ENCODE measurements around the gene USP15.

The USP15 gene

GRCh38 chr12:62372134-62372533, 111.9 kb downstream of the USP15 start:
- no peaks in the 10 kb centered on the region for H3K9me3 ChIP-seq
- TF ChIP-seq CTCF (IDR thresholded peaks at IDR 0.05) = no peak
- no peak overlapping the region for H3K27ac ChIP-seq
- no peak overlapping the region for H3K4me3 ChIP-seq (ENCODE audit: low read depth in 1 of 2, low read length in 1 of 2)
- peaks cover 48% of the 10 kb centered on the region for H3K36me3 ChIP-seq
- H3K4me1 ChIP-seq (ENCODE audit: control insufficient read depth in 1 of 2, insufficient read depth in 1 of 2, low read depth in 1 of 2, low read length in 1 of 2) = no peaks in the 10 kb centered on the region
- H3K27me3 ChIP-seq = no peaks in the 10 kb centered on the region

GRCh38 chr12:62372825-62373224, 112.6 kb downstream of the USP15 start:
- Histone ChIP-seq H3K4me1 (ENCODE audit: control insufficient read depth in 1 of 2, insufficient read depth in 1 of 2, low read depth in 1 of 2, low read length in 1 of 2) (no peaks in the 10 kb centered on the region), H3K4me3 (ENCODE audit: low read depth in 1 of 2, low read length in 1 of 2) (no peak overlapping the region), H3K27ac (no peak overlapping the region), H3K9me3 (no peaks in the 10 kb centered on the region), H3K27me3 (no peaks in the 10 kb centered on the region), H3K36me3 (peaks cover 55% of the 10 kb centered on the region)
- TF ChIP-seq CTCF (IDR thresholded peaks at IDR 0.05) = no peak

DNA sequence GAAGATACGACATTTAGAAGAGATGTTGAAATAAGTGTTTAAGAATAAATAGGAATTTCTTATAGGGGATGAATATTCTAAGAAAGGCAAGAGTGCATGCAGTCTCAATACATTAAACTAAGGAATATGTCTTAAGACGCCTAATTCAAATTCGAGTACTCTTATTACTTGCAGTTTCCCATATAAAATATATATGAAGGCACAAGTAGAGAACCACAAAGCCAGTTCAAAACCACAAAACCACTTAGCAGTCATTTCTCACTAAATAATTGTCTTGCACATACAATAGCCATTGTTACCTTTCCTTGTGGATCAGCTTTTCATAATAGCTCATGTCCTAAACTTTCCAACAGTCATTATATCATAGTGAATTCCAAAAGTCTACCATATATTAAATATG, 115.4 kb downstream of the USP15 start:
- H3K27me3 ChIP-seq = no peaks in the 10 kb centered on the region
- no peaks in the 10 kb centered on the region for H3K9me3 ChIP-seq
- H3K4me1 ChIP-seq (ENCODE audit: control insufficient read depth in 1 of 2, insufficient read depth in 1 of 2, low read depth in 1 of 2, low read length in 1 of 2) = no peaks in the 10 kb centered on the region
- peaks cover 56% of the 10 kb centered on the region for H3K36me3 ChIP-seq
- TF ChIP-seq CTCF (IDR thresholded peaks at IDR 0.05) = no peak
- no peak overlapping the region for H3K4me3 ChIP-seq (ENCODE audit: low read depth in 1 of 2, low read length in 1 of 2)
- H3K27ac ChIP-seq = no peak overlapping the region

DNA sequence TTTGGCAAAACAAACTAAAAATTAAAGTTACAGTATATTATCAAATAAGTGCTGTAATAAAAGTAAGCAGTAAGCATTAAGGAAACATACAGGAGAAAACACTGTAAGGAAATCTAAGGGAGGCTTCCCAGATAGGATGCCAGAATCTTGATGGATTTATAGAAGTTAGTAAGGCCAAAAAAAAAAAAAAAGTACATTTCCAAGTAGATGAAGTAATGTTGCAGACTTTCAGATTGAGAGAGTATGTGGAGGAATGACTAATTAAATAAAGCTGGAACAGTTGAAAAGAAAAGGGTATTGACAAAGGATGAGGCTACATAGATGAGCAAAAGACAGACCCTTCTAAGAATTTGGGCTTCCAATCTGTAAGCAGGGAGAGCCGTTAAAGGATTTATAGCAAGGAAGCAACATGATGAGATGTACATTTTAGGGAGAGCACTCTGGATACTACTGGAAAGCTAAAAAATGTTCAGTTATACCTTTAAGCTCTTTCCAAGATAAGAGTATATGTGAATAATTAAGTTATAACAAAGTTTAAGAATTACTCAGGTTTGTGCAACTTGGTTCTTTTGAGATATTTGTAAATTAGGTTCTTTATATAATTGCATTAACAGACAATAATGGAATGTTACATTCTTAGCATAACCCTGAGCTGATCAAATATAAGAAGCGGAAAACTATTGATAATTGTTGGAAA, 119.0 kb downstream of the USP15 start:
- Histone ChIP-seq H3K27me3 (no peaks in the 10 kb centered on the region), H3K4me1 (ENCODE audit: control insufficient read depth in 1 of 2, insufficient read depth in 1 of 2, low read depth in 1 of 2, low read length in 1 of 2) (no peaks in the 10 kb centered on the region), H3K4me3 (ENCODE audit: low read depth in 1 of 2, low read length in 1 of 2) (no peak overlapping the region), H3K9me3 (no peaks in the 10 kb centered on the region), H3K27ac (no peak overlapping the region), H3K36me3 (peaks cover 78% of the 10 kb centered on the region)
- TF ChIP-seq CTCF (IDR thresholded peaks at IDR 0.05) = no peak

DNA sequence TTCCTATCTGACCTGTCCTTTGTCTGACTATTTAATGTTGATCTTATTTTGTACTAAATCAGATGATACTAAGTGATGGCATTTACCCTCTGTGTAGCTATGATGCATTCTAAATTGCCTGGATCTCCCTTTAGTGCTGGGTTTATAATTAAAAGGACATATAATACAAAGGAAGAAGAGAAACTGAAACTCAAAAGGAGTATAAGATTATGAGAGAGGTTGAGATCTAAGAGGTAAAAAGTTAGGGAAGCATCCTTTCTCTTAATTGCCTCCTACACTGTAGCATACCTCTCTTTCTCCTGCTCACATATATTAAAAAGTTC, 119.5 kb downstream of the USP15 start:
- Histone ChIP-seq H3K27me3 (no peaks in the 10 kb centered on the region), H3K4me3 (ENCODE audit: low read depth in 1 of 2, low read length in 1 of 2) (no peak overlapping the region), H3K36me3 (peaks cover 77% of the 10 kb centered on the region), H3K27ac (no peak overlapping the region), H3K4me1 (ENCODE audit: control insufficient read depth in 1 of 2, insufficient read depth in 1 of 2, low read depth in 1 of 2, low read length in 1 of 2) (no peaks in the 10 kb centered on the region), H3K9me3 (no peaks in the 10 kb centered on the region)
- TF ChIP-seq CTCF (IDR thresholded peaks at IDR 0.05) = no peak

GRCh38 chr12:62382526-62382925, 122.3 kb downstream of the USP15 start:
- no peaks in the 10 kb centered on the region for H3K9me3 ChIP-seq
- no peak overlapping the region for H3K27ac ChIP-seq
- no peaks in the 10 kb centered on the region for H3K4me1 ChIP-seq (ENCODE audit: control insufficient read depth in 1 of 2, insufficient read depth in 1 of 2, low read depth in 1 of 2, low read length in 1 of 2)
- peaks cover 79% of the 10 kb centered on the region for H3K36me3 ChIP-seq
- H3K27me3 ChIP-seq = no peaks in the 10 kb centered on the region
- no peak for TF ChIP-seq CTCF (IDR thresholded peaks at IDR 0.05)
- no peak overlapping the region for H3K4me3 ChIP-seq (ENCODE audit: low read depth in 1 of 2, low read length in 1 of 2)
